H1 (cell line): ENCODE results near the gene PRMT3. TPM values are rescaled to one million over a fixed set of nuclear protein-coding genes. Genes with fewer than 3 reads are reported as not detected.

Experiments
- CTCF ChIA-PET: fragments of 300-600 bp; sonication (Branson Sonifier 250); formaldehyde crosslinking; loops from one replicate; lab custom pipeline; 2021; ENCODE audit not compliant: partially characterized antibody; lab: Charles Lee
- POLR2A ChIA-PET: fragments of 300-600 bp; sonication (Branson Sonifier 250); formaldehyde crosslinking; loops from one replicate; lab custom pipeline; 2021; ENCODE audit warnings: inconsistent platforms; ENCODE audit not compliant: partially characterized antibody; lab: Charles Lee
- DNase-seq, 2 experiments: peaks; one replicate each; pipeline versions ENCODE4 v3.0.0 to v3.0.0-alpha.2; 2010 to 2022; ENCODE audit warnings: low spot score in 2 of 2, low read depth in 1 of 2, mixed read lengths in 1 of 2
- FAIRE-seq: peaks from 2 replicates; lab custom pipeline; 2011; peaks lifted over from hg19 to GRCh38; lab: Jason Lieb, UNC
- H2AFZ ChIP-seq: 2 replicates; pipeline ENCODE4 v1.8.1; 2012; ENCODE audit warnings: low read length, inconsistent platforms
- H2AK5ac ChIP-seq: 2 replicates; pipeline ENCODE4 v1.6.1; 2013; ENCODE audit warnings: low read depth, low read length
- H2BK120ac ChIP-seq: replicated peaks from 2 replicates; pipeline ENCODE3; 2013; ENCODE audit warnings: low read depth, low read length, inconsistent platforms
- H2BK12ac ChIP-seq: 2 replicates; pipeline ENCODE4 v1.6.1; 2013; ENCODE audit warnings: low read depth, low read length
- H2BK15ac ChIP-seq: 2 replicates; pipeline ENCODE4 v1.6.1; 2013; ENCODE audit warnings: low read length
- H2BK20ac ChIP-seq: 2 replicates; pipeline ENCODE4 v1.6.1; 2013; ENCODE audit warnings: low read length
- H2BK5ac ChIP-seq: 2 replicates; pipeline ENCODE4 v1.6.1; 2013; ENCODE audit warnings: low read depth, low read length
- H3K14ac ChIP-seq: 2 replicates; pipeline ENCODE4 v1.6.1; 2013; ENCODE audit warnings: inconsistent platforms; ENCODE audit not compliant: insufficient read length
- H3K18ac ChIP-seq: 2 replicates; pipeline ENCODE4 v1.6.1; 2013; ENCODE audit warnings: low read length; ENCODE audit errors: extremely low read depth
- H3K23ac ChIP-seq: 2 replicates; pipeline ENCODE4 v1.6.1; 2013; ENCODE audit warnings: inconsistent platforms; ENCODE audit not compliant: insufficient read length
- H3K23me2 ChIP-seq: 2 replicates; pipeline ENCODE4 v1.6.1; 2013; ENCODE audit warnings: low read depth, low read length
- H3K27ac ChIP-seq: 2 replicates; pipeline ENCODE4 v1.6.1; 2011; ENCODE audit warnings: low read depth, low read length, inconsistent platforms
- H3K27me3 ChIP-seq, 4 experiments: replicated peaks in 1 of 4; 1 replicate in 1 of 4; 2 replicates in 3 of 4; pipeline versions ENCODE4 v1.6.1 to v1.8.1; 2011 to 2013; ENCODE audit warnings: low read length in 3 of 4, mild to moderate bottlenecking in 3 of 4, inconsistent platforms in 2 of 4, mixed read lengths in 2 of 4, moderate library complexity in 1 of 4; ENCODE audit not compliant: control insufficient read depth in 3 of 4, insufficient read depth in 3 of 4; ENCODE audit errors: extremely low read depth in 1 of 4
- H3K36me3 ChIP-seq, 4 experiments: 2 replicates each; pipeline versions ENCODE4 v1.6.1 to v1.8.1; 2011 to 2013; ENCODE audit warnings: mild to moderate bottlenecking in 4 of 4, low read length in 3 of 4, moderate library complexity in 2 of 4, control low read depth in 1 of 4, inconsistent platforms in 1 of 4; ENCODE audit not compliant: insufficient read depth in 4 of 4, control insufficient read depth in 2 of 4
- H3K4ac ChIP-seq: replicated peaks from 2 replicates; pipeline ENCODE3; 2013; ENCODE audit warnings: low read length, low read depth, mixed read lengths, inconsistent platforms; ENCODE audit not compliant: insufficient read length
- H3K4me1 ChIP-seq, 4 experiments: replicated peaks in 1 of 4; 1 replicate in 1 of 4; 2 replicates in 3 of 4; pipeline versions ENCODE4 v1.6.1 to v1.8.1; 2011 to 2013; ENCODE audit warnings: low read length in 3 of 4, inconsistent platforms in 2 of 4, mixed read lengths in 1 of 4; ENCODE audit not compliant: insufficient read depth in 4 of 4, control insufficient read depth in 3 of 4
- H3K4me2 ChIP-seq, 2 experiments: 2 replicates each; pipeline versions ENCODE4 v1.6.1 to v1.8.1; 2011 to 2013; ENCODE audit warnings: low read depth in 2 of 2, low read length in 2 of 2, control low read depth in 1 of 2, inconsistent platforms in 1 of 2, mild to moderate bottlenecking in 1 of 2; ENCODE audit not compliant: insufficient read depth in 1 of 2
- H3K4me3 ChIP-seq, 4 experiments: fragments of 200-600, 300-600 bp in 1 of 4; sonication (generic), shearing (Covaris generic), sonication (Bioruptor Twin) in 1 of 4; 2 replicates each; pipeline versions ENCODE4 v1.5.1 to v1.8.1; 2011 to 2016; ENCODE audit warnings: low read length in 4 of 4, low read depth in 3 of 4, control low read depth in 2 of 4, inconsistent platforms in 2 of 4, mild to moderate bottlenecking in 2 of 4, mixed read lengths in 1 of 4, moderate library complexity in 1 of 4; ENCODE audit not compliant: insufficient read depth in 2 of 4; ENCODE audit errors: extremely low read depth in 1 of 4
- H3K56ac ChIP-seq: replicated peaks from 2 replicates; pipeline ENCODE3; 2013; ENCODE audit warnings: low read depth, mild to moderate bottlenecking, mixed read lengths, low read length, inconsistent platforms; ENCODE audit not compliant: insufficient read length
- H3K79me1 ChIP-seq: 2 replicates; pipeline ENCODE4 v1.6.1; 2013; ENCODE audit warnings: low read depth, low read length, control low read depth
- H3K79me2 ChIP-seq, 2 experiments: 2 replicates each; pipeline versions ENCODE4 v1.6.1 to v1.8.1; 2012 to 2013; ENCODE audit warnings: low read length in 2 of 2, mild to moderate bottlenecking in 2 of 2, inconsistent platforms in 1 of 2; ENCODE audit not compliant: insufficient read depth in 2 of 2, control insufficient read depth in 1 of 2
- H3K9ac ChIP-seq, 4 experiments: replicated peaks in 1 of 4; 1 replicate in 1 of 4; 2 replicates in 3 of 4; pipeline versions ENCODE4 v1.6.1 to v1.8.1; 2011 to 2013; ENCODE audit warnings: low read depth in 3 of 4, low read length in 3 of 4, control low read depth in 2 of 4, mild to moderate bottlenecking in 2 of 4, moderate library complexity in 2 of 4, inconsistent platforms in 1 of 4; ENCODE audit errors: extremely low read depth in 1 of 4
- H3K9me3 ChIP-seq, 2 experiments: 2 replicates each; pipeline versions ENCODE4 v1.6.1 to v1.8.1; 2012 to 2013; ENCODE audit warnings: mild to moderate bottlenecking in 2 of 2, moderate library complexity in 2 of 2, control low read depth in 1 of 2, inconsistent platforms in 1 of 2, low read depth in 1 of 2, low read length in 1 of 2, mixed read lengths in 1 of 2; ENCODE audit not compliant: insufficient read depth in 2 of 2
- H4K20me1 ChIP-seq, 2 experiments: replicated peaks in 1 of 2; 2 replicates each; pipeline versions ENCODE3 to v1.8.1; 2011 to 2013; ENCODE audit warnings: inconsistent platforms in 2 of 2, low read length in 2 of 2, mild to moderate bottlenecking in 1 of 2; ENCODE audit not compliant: insufficient read depth in 2 of 2, control insufficient read depth in 1 of 2
- H4K5ac ChIP-seq: 2 replicates; pipeline ENCODE4 v1.6.1; 2013; ENCODE audit warnings: low read length, low read depth, mixed read lengths, inconsistent platforms; ENCODE audit not compliant: insufficient read length
- H4K8ac ChIP-seq: 2 replicates; pipeline ENCODE4 v1.8.0; 2013; ENCODE audit warnings: mild to moderate bottlenecking, moderate library complexity, low read length, inconsistent platforms; ENCODE audit not compliant: insufficient read depth; ENCODE audit errors: extremely low read depth
- H4K91ac ChIP-seq: replicated peaks from 2 replicates; pipeline ENCODE3; 2013; ENCODE audit warnings: low read length, mixed read lengths, inconsistent platforms; ENCODE audit not compliant: insufficient read length
- ASH2L ChIP-seq: fragments of 200-600, 300-600 bp; sonication (generic); IDR thresholded peaks from one replicate; pipeline ENCODE4 v1.7.1; 2017; ENCODE audit warnings: low read length
- CHD1 ChIP-seq: IDR thresholded peaks from 2 replicates; pipeline ENCODE4 v1.6.1; 2012; ENCODE audit warnings: low read depth, low read length, improper control_type of control experiment
- CTCF ChIP-seq, 3 experiments: IDR thresholded peaks; 1 replicate in 2 of 3; 2 replicates in 1 of 3; pipeline versions ENCODE4 v1.5.1 to v1.6.1; 2011; ENCODE audit warnings: low read length in 3 of 3, mild to moderate bottlenecking in 3 of 3, inconsistent platforms in 2 of 3, low read depth in 1 of 3, moderate library complexity in 1 of 3; ENCODE audit not compliant: insufficient read depth in 1 of 3; ENCODE audit errors: control extremely low read depth in 1 of 3
- GTF2F1 ChIP-seq: IDR thresholded peaks from 2 replicates; pipeline ENCODE4 v1.6.1; 2012; ENCODE audit warnings: low read depth, low read length, improper control_type of control experiment, borderline replicate concordance
- PHF8 ChIP-seq: fragments of 200-600 bp; sonication (generic); conservative IDR thresholded peaks from 2 replicates; pipeline ENCODE4 v1.7.1; 2012; ENCODE audit warnings: low read depth, mild to moderate bottlenecking, inconsistent platforms, low read length, moderate library complexity
- RAD21 ChIP-seq, 2 experiments: IDR thresholded peaks in 1 of 2; conservative IDR thresholded peaks in 1 of 2; 2 replicates each; pipeline ENCODE4 v1.6.1; 2011; ENCODE audit warnings: low read depth in 2 of 2, low read length in 2 of 2, improper control_type of control experiment in 1 of 2, inconsistent platforms in 1 of 2, mild to moderate bottlenecking in 1 of 2, moderate library complexity in 1 of 2
- SIN3A ChIP-seq, 2 experiments: IDR thresholded peaks in 1 of 2; conservative IDR thresholded peaks in 1 of 2; 2 replicates each; pipeline ENCODE4 v1.6.1; 2011 to 2012; ENCODE audit warnings: low read length in 2 of 2, improper control_type of control experiment in 1 of 2, low read depth in 1 of 2, mild to moderate bottlenecking in 1 of 2
- SUZ12 ChIP-seq: fragments of 200-600 bp; sonication (generic); IDR thresholded peaks from 2 replicates; pipeline ENCODE4 v1.6.1; 2012; ENCODE audit warnings: mild to moderate bottlenecking, inconsistent platforms, low read length, moderate library complexity, mixed read lengths
- TAF7 ChIP-seq: optimal IDR thresholded peaks from 2 replicates; pipeline ENCODE3; 2011; ENCODE audit warnings: low read depth, mild to moderate bottlenecking, inconsistent platforms, low read length, moderate library complexity, borderline replicate concordance
- WGBS, 2 experiments: shearing (Covaris generic) in 1 of 2; methylation state at CpG; one replicate each; pipeline versions ENCODE4 v1.1.6 to v1.1.7; 2013 to 2015; ENCODE audit warnings: low lambda C conversion rate in 2 of 2, mixed read lengths in 2 of 2, inconsistent platforms in 1 of 2, low coverage in 1 of 2, missing lambda C conversion rate in 1 of 2; ENCODE audit not compliant: insufficient replicate concordance in 2 of 2, insufficient coverage in 1 of 2, insufficient read length in 1 of 2; ENCODE audit errors: extremely low coverage in 1 of 2, missing lambda C conversion rate in 1 of 2; 5-methylcytosine and 5-hydroxymethylcytosine counted together
- polyA plus RNA-seq, 7 experiments: library from polyadenylated mRNA; depleted of rRNA in 3 of 7; stranded (reverse) in 5 of 7; unstranded in 2 of 7; fragments of >200 nt in 5 of 7; fragments of 200-250 nt in 2 of 7; gene quantifications; 1 replicate in 5 of 7; 2 replicates in 1 of 7; 4 replicates in 1 of 7; pipeline versions ENCODE4 v1.2.1 to v1.2.3, GENCODE V29; 2011 to 2013; ENCODE audit warnings: missing spikeins in 2 of 7, mixed read lengths in 2 of 7
- total RNA-seq: library from RNA; stranded (reverse); fragmentation: NEBNext Ultra II Directional; extraction: Animal tissue kit (Norgen Biotek cat#: 25700); gene quantifications from 2 replicates; pipeline ENCODE4 v1.2.1, GENCODE V29; 2021

PRMT3 gene
- total and polyA plus RNA-seq, 2 of the 8 experiments (the other 6 are each of a cell fraction or from before 2014, with no cell fraction given): 11.2 to 26.5 TPM

- POLR2A ChIA-PET: interaction anchor here (0.8 to 2.2 kb wide), 2 partner anchors 10 to 11 kb away, joined by 3 to 7 read pairs; partner anchors contain the start of gene HTATIP2
- H2BK5ac ChIP-seq: no peak overlapping the region
- no peak for TF ChIP-seq TAF7
- no peak for TF ChIP-seq SIN3A (conservative IDR thresholded peaks at IDR 0.05 in 1 of 2, IDR thresholded peaks at IDR 0.05 in 1 of 2; ENCODE audit: low read depth in 1 of 2, low read length in 2 of 2)
- no peak for TF ChIP-seq SUZ12
- TF ChIP-seq RAD21 (IDR thresholded peaks at IDR 0.05 in 1 of 2, conservative IDR thresholded peaks at IDR 0.05 in 1 of 2; ENCODE audit: low read depth in 2 of 2, low read length in 2 of 2): peak; percentile 86 to 88
- no peak for TF ChIP-seq ASH2L
- TF ChIP-seq CTCF (IDR thresholded peaks at IDR 0.05; ENCODE audit: control extremely low read depth in 1 of 3, insufficient read depth in 1 of 3, low read depth in 1 of 3, low read length in 3 of 3): peak; percentile 66 to 82 (median 77)
- no peak for TF ChIP-seq PHF8
- TF ChIP-seq GTF2F1: no peak
- no peak for TF ChIP-seq CHD1
- H3K14ac ChIP-seq: no peak overlapping the region
- no peaks in the 10 kb centered on the region for H3K36me3 ChIP-seq
- peak overlapping the region; percentile 2; the same call in 1 of the 2 replicates for H2AFZ ChIP-seq
- WGBS, 2 experiments: 21% methylated on average over 6 of the region's 6 CpGs; no CpG with 5 or more reads in 1 of the 2 experiments
- H3K23me2 ChIP-seq: no peaks in the 10 kb centered on the region
- no peak overlapping the region for H3K4ac ChIP-seq
- H2BK12ac ChIP-seq: no peak overlapping the region
- no peak overlapping the region for H3K9ac ChIP-seq
- H4K91ac ChIP-seq: no peak overlapping the region
- no peaks in the 10 kb centered on the region for H3K79me1 ChIP-seq
- H3K27me3 ChIP-seq: no peaks in the 10 kb centered on the region
- H2BK20ac ChIP-seq: no peak overlapping the region
- no peak overlapping the region for H2AK5ac ChIP-seq
- DNase-seq: peak in 1 of 2 experiments; percentile 53
- no peak overlapping the region for H3K23ac ChIP-seq
- no peaks in the 10 kb centered on the region for H3K4me1 ChIP-seq
- no peaks in the 10 kb centered on the region for H4K20me1 ChIP-seq
- H3K18ac ChIP-seq: no peak overlapping the region
- no peaks in the 10 kb centered on the region for H3K79me2 ChIP-seq
- H3K27ac ChIP-seq: no peak overlapping the region
- no peak overlapping the region for H3K4me2 ChIP-seq
- H3K56ac ChIP-seq: no peak overlapping the region
- H4K8ac ChIP-seq: no peak overlapping the region
- FAIRE-seq: peak; percentile 82
- H3K9me3 ChIP-seq: no peaks in the 10 kb centered on the region
- no peak overlapping the region for H4K5ac ChIP-seq
- CTCF ChIA-PET: interaction anchor here (0.6 to 8.1 kb wide), 52 partner anchors 9 to 1800 kb away, joined by 3 to 130 read pairs (median 5); partner anchors contain the start of genes DBX1 and HTATIP2
- H2BK120ac ChIP-seq: no peak overlapping the region
- no peak overlapping the region for H3K4me3 ChIP-seq
- H2BK15ac ChIP-seq: no peak overlapping the region
These were observed 33.6 kb upstream of the PRMT3 start for GRCh38 chr11:20353829-20354434.
